ENCODE measurements around the gene OR2A2.

DNA sequence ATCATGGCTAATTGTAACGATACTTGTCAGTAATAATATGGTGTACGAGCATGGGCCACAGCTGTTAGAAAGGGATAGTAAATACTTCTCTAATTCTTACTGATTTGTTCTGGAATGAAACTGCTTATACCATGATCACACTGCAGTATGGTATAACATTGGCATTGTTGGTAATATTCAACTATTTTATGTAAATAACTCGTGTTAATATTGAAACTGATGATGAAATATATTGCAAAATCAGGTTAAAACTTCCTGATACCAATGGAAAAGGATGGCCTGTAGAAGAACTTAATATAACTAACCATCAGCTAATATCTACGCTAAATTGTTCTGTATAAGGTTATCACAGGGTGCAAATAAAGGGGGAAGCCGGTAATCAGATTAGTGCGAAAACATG is 23.9 kb downstream of the OR2A2 start:
- TF ChIP-seq YY1 (IDR thresholded peaks at IDR 0.05; ENCODE audit: insufficient read depth, insufficient read length): no peak
- no peak for TF ChIP-seq SUZ12 (IDR thresholded peaks at IDR 0.05; ENCODE audit: extremely low read depth, insufficient read depth, insufficient read length)

Data from NT2/D1 (cell line).